ENCODE measurements around the gene IFNGR1. TPM values are rescaled to one million over a fixed set of nuclear protein-coding genes. Genes with fewer than 3 reads are reported as not detected.

Gene IFNGR1
- total and polyA plus RNA-seq, 2 of the 13 experiments (the other 11 are each of a cell fraction or from before 2014, with no cell fraction given), result 82.8 to 87.8 TPM

GRCh38 chr6:137218917-137219663 lies at the start of gene IFNGR1 (continued):
- TF ChIP-seq, protein P1, sequence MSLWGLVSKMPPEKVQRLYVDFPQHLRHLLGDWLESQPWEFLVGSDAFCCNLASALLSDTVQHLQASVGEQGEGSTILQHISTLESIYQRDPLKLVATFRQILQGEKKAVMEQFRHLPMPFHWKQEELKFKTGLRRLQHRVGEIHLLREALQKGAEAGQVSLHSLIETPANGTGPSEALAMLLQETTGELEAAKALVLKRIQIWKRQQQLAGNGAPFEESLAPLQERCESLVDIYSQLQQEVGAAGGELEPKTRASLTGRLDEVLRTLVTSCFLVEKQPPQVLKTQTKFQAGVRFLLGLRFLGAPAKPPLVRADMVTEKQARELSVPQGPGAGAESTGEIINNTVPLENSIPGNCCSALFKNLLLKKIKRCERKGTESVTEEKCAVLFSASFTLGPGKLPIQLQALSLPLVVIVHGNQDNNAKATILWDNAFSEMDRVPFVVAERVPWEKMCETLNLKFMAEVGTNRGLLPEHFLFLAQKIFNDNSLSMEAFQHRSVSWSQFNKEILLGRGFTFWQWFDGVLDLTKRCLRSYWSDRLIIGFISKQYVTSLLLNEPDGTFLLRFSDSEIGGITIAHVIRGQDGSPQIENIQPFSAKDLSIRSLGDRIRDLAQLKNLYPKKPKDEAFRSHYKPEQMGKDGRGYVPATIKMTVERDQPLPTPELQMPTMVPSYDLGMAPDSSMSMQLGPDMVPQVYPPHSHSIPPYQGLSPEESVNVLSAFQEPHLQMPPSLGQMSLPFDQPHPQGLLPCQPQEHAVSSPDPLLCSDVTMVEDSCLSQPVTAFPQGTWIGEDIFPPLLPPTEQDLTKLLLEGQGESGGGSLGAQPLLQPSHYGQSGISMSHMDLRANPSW (CRISPR knock-in tag; IDR thresholded peaks at IDR 0.05; ENCODE audit: borderline replicate concordance), result peak; percentile 90; the same call in 1 of the 2 replicates
- peak; percentile 73; the same call in 1 of the 2 replicates for TF ChIP-seq FOXJ3 (CRISPR knock-in tag; IDR thresholded peaks at IDR 0.05; ENCODE audit: borderline replicate concordance)
- TF ChIP-seq PHF20 (CRISPR knock-in tag; IDR thresholded peaks at IDR 0.05), result peak; percentile 75
- peak; percentile 49 for TF ChIP-seq ATF3 (CRISPR knock-in tag; IDR thresholded peaks at IDR 0.05)
- no peak for TF ChIP-seq SRF (IDR thresholded peaks at IDR 0.05; ENCODE audit: low read depth, low read length)
- TF ChIP-seq YEATS2 (CRISPR knock-in tag; IDR thresholded peaks at IDR 0.05; ENCODE audit: borderline replicate concordance), result peak; percentile 86; the same call in 1 of the 2 replicates
- TF ChIP-seq ARNTL (CRISPR knock-in tag; IDR thresholded peaks at IDR 0.05), result no peak; the same call in 1 of the 2 replicates
- TF ChIP-seq ATAD3A (CRISPR knock-in tag; IDR thresholded peaks at IDR 0.05), result no peak
- TF ChIP-seq, protein P2, sequence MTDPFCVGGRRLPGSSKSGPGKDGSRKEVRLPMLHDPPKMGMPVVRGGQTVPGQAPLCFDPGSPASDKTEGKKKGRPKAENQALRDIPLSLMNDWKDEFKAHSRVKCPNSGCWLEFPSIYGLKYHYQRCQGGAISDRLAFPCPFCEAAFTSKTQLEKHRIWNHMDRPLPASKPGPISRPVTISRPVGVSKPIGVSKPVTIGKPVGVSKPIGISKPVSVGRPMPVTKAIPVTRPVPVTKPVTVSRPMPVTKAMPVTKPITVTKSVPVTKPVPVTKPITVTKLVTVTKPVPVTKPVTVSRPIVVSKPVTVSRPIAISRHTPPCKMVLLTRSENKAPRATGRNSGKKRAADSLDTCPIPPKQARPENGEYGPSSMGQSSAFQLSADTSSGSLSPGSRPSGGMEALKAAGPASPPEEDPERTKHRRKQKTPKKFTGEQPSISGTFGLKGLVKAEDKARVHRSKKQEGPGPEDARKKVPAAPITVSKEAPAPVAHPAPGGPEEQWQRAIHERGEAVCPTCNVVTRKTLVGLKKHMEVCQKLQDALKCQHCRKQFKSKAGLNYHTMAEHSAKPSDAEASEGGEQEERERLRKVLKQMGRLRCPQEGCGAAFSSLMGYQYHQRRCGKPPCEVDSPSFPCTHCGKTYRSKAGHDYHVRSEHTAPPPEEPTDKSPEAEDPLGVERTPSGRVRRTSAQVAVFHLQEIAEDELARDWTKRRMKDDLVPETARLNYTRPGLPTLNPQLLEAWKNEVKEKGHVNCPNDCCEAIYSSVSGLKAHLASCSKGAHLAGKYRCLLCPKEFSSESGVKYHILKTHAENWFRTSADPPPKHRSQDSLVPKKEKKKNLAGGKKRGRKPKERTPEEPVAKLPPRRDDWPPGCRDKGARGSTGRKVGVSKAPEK (CRISPR knock-in tag; IDR thresholded peaks at IDR 0.05; ENCODE audit: borderline replicate concordance), result no peak
- TF ChIP-seq ETV6 (CRISPR knock-in tag; conservative IDR thresholded peaks at IDR 0.05), result 0 out of 2 replicates have a peak, but pooled peaks have one; percentile 36
- TF ChIP-seq ZNF879 (CRISPR knock-in tag; IDR thresholded peaks at IDR 0.05), result no peak
- no peak for TF ChIP-seq RERE (CRISPR knock-in tag; IDR thresholded peaks at IDR 0.05; ENCODE audit: low read depth)
- TF ChIP-seq, protein P3, sequence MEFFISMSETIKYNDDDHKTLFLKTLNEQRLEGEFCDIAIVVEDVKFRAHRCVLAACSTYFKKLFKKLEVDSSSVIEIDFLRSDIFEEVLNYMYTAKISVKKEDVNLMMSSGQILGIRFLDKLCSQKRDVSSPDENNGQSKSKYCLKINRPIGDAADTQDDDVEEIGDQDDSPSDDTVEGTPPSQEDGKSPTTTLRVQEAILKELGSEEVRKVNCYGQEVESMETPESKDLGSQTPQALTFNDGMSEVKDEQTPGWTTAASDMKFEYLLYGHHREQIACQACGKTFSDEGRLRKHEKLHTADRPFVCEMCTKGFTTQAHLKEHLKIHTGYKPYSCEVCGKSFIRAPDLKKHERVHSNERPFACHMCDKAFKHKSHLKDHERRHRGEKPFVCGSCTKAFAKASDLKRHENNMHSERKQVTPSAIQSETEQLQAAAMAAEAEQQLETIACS (CRISPR knock-in tag; IDR thresholded peaks at IDR 0.05), result peak; percentile 32; the same call in 1 of the 2 replicates
- no peak for TF ChIP-seq JDP2 (CRISPR knock-in tag; IDR thresholded peaks at IDR 0.05; ENCODE audit: borderline replicate concordance)
- peak; percentile 89 for TF ChIP-seq ATF1 (CRISPR knock-in tag; IDR thresholded peaks at IDR 0.05)
- TF ChIP-seq WIZ (CRISPR knock-in tag; IDR thresholded peaks at IDR 0.05), result no peak

All from HepG2 (cell line).